Progenitor cell of endocrine pancreas (in vitro differentiated cells): ENCODE data around the gene SLC6A8. TPM values are rescaled to one million over a fixed set of nuclear protein-coding genes. Genes with fewer than 3 reads are reported as not detected.
"Not testable (repeated sequence)": the region's sequence is repeated elsewhere in the genome, so short reads cannot be mapped to it uniquely, and the experiment has no call there.

Source experiments
- DNase-seq: peaks from one replicate; pipeline ENCODE4 v3.0.0; 2021; ENCODE audit warnings: low spot score; ENCODE audit not compliant: unreplicated experiment
- H3K27ac Mint-ChIP-seq: 2 replicates; pipeline ENCODE4 v1.8.0; 2021; ENCODE audit warnings: mild to moderate bottlenecking, moderate library complexity, mixed read lengths
- H3K27me3 Mint-ChIP-seq: 2 replicates; pipeline ENCODE4 v1.8.0; 2021; ENCODE audit warnings: mixed read lengths
- H3K36me3 Mint-ChIP-seq: 2 replicates; pipeline ENCODE4 v1.8.0; 2022; ENCODE audit warnings: mixed read lengths; ENCODE audit not compliant: insufficient read depth
- H3K4me1 Mint-ChIP-seq: 2 replicates; pipeline ENCODE4 v1.8.0; 2021; ENCODE audit warnings: low read depth, mixed read lengths
- H3K4me3 Mint-ChIP-seq: 2 replicates; pipeline ENCODE4 v1.8.0; 2021; ENCODE audit warnings: low read depth, mild to moderate bottlenecking, moderate library complexity, mixed read lengths
- H3K9me3 Mint-ChIP-seq: 2 replicates; pipeline ENCODE4 v1.8.0; 2021; ENCODE audit warnings: low read depth, mixed read lengths
- total RNA-seq: library from RNA; stranded (reverse); gene quantifications from 2 replicates; pipeline ENCODE4 v1.2.1, GENCODE V29; 2021
- TF ChIP-seq, protein P1 (sequence below): fragments of 200-600 bp; sonication (generic); IDR thresholded peaks from one replicate; pipeline ENCODE4 v1.5.0; 2021; ENCODE audit warnings: antibody characterized with exemption, mild to moderate bottlenecking; ENCODE audit not compliant: unreplicated experiment

SLC6A8 gene
- total RNA-seq, 1 donor from 2014 or later = 52.2 TPM

DNA sequence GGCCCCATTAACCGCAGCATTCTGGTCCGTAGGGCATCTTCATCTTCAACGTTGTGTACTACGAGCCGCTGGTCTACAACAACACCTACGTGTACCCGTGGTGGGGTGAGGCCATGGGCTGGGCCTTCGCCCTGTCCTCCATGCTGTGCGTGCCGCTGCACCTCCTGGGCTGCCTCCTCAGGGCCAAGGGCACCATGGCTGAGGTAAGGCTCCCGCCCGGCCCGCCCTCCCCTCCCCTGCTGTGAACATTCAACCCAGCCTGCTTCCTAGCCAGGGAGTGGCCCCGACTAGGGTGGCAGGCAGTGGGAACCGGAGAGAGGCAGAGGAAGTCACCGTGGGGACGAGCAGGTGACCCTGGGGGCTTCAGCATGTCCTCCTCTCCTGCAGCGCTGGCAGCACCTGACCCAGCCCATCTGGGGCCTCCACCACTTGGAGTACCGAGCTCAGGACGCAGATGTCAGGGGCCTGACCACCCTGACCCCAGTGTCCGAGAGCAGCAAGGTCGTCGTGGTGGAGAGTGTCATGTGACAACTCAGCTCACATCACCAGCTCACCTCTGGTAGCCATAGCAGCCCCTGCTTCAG lies 7.1 kb downstream of the SLC6A8 start:
- DNase-seq = no peak
- Mint-ChIP-seq H3K27ac (no peak overlapping the region), H3K4me1 (no peaks in the 10 kb centered on the region), H3K9me3 (no peaks in the 10 kb centered on the region), H3K36me3 (peaks cover 3% of the 10 kb centered on the region), H3K4me3 (no peak overlapping the region), H3K27me3 (no peaks in the 10 kb centered on the region)
- TF ChIP-seq, protein P1, sequence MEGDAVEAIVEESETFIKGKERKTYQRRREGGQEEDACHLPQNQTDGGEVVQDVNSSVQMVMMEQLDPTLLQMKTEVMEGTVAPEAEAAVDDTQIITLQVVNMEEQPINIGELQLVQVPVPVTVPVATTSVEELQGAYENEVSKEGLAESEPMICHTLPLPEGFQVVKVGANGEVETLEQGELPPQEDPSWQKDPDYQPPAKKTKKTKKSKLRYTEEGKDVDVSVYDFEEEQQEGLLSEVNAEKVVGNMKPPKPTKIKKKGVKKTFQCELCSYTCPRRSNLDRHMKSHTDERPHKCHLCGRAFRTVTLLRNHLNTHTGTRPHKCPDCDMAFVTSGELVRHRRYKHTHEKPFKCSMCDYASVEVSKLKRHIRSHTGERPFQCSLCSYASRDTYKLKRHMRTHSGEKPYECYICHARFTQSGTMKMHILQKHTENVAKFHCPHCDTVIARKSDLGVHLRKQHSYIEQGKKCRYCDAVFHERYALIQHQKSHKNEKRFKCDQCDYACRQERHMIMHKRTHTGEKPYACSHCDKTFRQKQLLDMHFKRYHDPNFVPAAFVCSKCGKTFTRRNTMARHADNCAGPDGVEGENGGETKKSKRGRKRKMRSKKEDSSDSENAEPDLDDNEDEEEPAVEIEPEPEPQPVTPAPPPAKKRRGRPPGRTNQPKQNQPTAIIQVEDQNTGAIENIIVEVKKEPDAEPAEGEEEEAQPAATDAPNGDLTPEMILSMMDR = no peak

DNA sequence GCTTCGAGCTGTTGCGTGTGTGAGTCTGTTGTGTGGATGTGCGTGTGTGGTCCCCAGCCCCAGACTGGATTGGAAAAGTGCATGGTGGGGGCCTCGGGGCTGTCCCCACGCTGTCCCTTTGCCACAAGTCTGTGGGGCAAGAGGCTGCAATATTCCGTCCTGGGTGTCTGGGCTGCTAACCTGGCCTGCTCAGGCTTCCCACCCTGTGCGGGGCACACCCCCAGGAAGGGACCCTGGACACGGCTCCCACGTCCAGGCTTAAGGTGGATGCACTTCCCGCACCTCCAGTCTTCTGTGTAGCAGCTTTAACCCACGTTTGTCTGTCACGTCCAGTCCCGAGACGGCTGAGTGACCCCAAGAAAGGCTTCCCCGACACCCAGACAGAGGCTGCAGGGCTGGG lies 8.4 kb downstream of the SLC6A8 start:
- Mint-ChIP-seq H3K36me3 (peaks cover 3% of the 10 kb centered on the region), H3K27me3 (no peaks in the 10 kb centered on the region), H3K27ac (no peak overlapping the region), H3K4me1 (no peaks in the 10 kb centered on the region), H3K4me3 (no peak overlapping the region), H3K9me3 (no peaks in the 10 kb centered on the region)
- TF ChIP-seq, protein P1 = no peak
- DNase-seq = no peak

DNA sequence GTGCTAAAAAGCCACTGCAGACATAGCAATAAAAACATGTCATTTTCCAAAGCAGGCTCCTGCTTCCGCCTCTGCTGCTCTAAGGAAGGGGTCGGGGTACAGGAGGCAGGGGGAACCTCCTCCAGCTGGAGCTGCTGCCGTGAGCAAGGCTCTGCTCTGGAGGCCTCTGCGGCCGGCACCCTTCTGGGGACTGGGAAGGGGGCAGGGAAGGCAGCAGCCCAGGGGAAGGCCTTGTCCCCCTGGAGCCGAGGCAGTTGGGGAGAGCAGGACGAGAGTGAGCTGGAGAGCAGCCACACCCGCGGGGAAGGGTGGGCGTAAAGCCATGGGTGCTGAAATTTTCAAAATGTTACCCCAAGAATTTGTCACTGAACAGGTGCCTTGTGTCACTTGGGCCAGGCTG lies 8.8 kb downstream of the SLC6A8 start:
- not testable (repeated sequence) for DNase-seq, H3K4me1 Mint-ChIP-seq, H3K9me3 Mint-ChIP-seq, H3K27me3 Mint-ChIP-seq, H3K36me3 Mint-ChIP-seq, H3K27ac Mint-ChIP-seq, H3K4me3 Mint-ChIP-seq

DNA sequence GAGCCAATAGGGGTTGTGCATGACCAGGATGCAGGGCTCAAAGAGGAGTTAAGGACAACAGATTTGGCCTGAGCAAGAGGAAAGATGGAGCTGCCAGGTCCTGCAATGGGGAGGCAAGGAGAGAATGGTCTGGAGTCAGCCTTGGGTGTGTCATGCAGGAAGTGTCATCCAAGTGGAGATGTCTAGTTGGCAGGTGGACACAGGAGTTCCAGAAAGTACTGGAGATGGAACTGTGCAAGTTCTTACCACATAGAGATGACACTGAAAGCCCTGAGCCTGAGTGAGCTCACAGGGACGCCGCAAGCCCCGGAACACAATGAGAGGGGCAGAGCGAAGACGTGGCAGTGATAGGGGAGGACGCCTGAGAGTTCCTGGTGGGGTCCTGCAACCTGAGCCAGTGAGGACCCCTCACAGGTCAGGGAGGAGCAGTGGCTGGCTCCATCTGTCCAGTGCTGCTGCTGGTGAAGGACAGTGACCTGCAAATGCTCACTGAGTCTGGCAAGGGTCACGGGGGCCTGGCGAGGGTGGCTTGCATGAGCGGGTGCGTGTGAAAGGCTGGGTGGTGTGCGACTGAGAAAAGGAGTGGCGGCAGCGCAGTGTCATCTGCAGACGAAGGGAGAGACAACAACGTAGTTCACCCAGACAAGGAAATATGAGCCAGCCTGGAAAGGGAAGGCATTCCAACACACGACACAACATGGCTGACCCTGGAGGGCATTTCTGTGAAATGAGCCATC lies 9.4 kb downstream of the SLC6A8 start:
- H3K4me3 Mint-ChIP-seq, H3K36me3 Mint-ChIP-seq, DNase-seq, H3K9me3 Mint-ChIP-seq, H3K4me1 Mint-ChIP-seq, H3K27me3 Mint-ChIP-seq: not testable (repeated sequence)
- peak overlapping the region; percentile 65 for H3K27ac Mint-ChIP-seq

DNA sequence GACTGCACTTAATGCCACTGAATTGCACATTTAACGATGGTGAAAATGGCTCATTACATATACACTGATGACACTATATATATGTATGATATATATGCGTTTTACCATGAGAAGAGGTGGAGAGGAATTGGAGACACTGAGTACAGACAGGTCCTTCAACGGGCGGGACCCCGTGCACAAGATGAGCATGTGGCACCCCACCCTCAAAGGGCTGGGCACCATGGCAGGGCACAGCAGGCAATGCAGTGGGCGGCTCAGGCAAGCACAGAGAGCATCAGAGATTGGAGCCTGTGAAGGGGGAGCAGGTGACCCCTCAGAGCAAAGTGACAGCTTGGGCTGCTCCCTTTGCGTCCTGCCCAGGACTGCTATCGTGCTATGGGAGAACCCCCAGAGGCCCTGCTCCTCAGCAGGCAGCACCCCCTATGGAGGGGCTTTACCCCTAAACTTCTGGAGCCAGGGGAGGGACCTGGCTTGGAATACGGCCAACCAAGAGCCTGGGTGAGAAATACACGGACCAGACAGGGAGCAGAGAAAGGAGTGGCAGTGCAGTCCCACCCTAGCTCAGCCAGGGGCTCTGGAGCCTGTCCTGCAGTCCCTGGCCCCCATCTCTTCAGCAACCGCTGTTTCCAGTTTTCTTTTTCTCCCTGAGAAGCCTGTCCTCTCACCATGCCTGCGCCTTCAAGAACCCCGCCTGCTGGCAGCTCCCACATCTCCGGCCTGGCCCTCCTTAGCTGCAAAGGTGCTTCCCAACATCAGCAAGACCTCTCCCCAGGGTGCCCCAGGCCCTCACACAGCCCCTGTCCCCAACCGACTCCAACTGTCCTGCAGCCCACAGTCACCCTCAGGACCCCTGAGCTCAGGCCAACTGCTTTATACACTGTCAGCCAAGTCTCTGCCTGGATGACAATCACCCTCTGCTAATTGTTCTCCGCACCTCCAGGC lies 10.5 kb downstream of the SLC6A8 start:
- Mint-ChIP-seq H3K27ac (peak overlapping the region; percentile 17), H3K27me3 (no peaks in the 10 kb centered on the region), H3K9me3 (no peaks in the 10 kb centered on the region), H3K4me1 (no peaks in the 10 kb centered on the region), H3K36me3 (peaks cover 3% of the 10 kb centered on the region), H3K4me3 (no peak overlapping the region)
- DNase-seq = no peak
- TF ChIP-seq, protein P1 = no peak

DNA sequence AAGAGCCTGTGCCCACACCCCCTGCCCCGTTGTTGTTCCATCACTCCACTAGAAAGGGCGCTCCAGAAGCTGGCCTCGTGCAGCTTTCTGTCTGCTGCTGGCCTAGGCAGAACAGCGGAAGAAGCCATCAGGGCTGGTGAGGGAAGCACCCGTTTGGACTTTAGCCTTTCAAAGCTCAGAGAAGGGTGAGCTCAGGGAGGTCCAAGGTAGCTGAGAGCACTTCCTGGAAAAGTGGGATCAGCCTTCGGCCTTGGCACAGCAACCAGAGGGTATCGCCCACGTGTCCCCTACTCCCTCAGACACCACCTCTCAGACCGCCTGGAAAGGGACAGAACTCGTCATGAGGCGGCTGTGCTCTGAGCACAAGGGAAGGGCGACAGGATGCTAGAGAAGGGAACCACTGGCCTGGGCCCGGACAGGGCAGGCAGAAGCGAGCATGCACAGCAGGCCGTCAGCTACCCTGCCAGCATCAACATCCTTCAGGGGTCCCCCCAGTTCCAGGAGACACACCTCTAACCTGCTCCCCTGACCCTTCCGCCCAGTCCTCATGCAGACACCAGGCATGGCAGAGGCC lies 11.6 kb downstream of the SLC6A8 start:
- H3K27ac Mint-ChIP-seq, H3K4me3 Mint-ChIP-seq, H3K36me3 Mint-ChIP-seq, DNase-seq, H3K4me1 Mint-ChIP-seq, H3K27me3 Mint-ChIP-seq, H3K9me3 Mint-ChIP-seq: not testable (repeated sequence)

DNA sequence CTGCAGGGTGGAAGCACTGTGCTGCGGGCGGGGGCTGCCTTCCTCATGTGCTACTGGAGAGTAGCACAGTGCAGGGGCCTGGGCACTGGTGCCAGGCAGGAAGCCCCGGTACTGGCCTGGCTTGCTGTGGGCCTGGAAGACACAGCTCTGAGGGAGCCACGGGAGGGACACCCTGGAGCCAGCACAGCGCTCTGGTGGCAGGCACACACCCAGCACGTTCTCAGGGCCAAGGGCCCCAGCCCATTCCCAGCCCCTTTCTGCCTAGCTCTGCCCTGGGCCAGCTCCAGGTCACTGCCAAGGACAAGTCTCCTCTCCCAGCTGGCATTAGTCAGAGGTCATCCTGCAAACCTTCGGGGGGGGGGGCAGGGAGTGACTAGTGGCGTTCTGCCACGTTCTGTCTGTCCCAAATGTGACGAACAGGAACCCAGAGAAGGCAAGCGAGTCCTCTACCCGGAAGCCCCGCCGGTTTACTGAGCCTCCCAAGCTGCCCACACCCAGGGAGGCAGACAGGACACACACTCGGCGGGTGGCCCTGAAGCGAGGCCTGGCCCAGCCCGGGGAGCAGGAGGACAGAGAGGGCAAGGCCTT lies 12.2 kb downstream of the SLC6A8 start:
- H3K9me3 Mint-ChIP-seq, H3K27ac Mint-ChIP-seq, H3K4me3 Mint-ChIP-seq, H3K4me1 Mint-ChIP-seq, H3K27me3 Mint-ChIP-seq, H3K36me3 Mint-ChIP-seq, DNase-seq: not testable (repeated sequence)
